Activated effector memory CD4-positive, alpha-beta T cell treated with Interleukin-2 at 50 U/mL for 16 hours (primary cell): Measurements from ENCODE around the gene NANOS2.
A peak's percentile ranks its signal among the peaks of the same experiment; 100 is the strongest.
"Not testable (repeated sequence)": the region's sequence is repeated elsewhere in the genome, so short reads cannot be mapped to it uniquely, and the experiment has no call there.

Source experiments
- DNase-seq: peaks from one replicate; pipeline ENCODE4 v3.0.0-alpha.2; 2020

NANOS2 gene

GRCh38 chr19:45873219-45873772, 41.3 kb downstream of the NANOS2 start:
- DNase-seq: no peak

GRCh38 chr19:45872095-45872919, 42.3 kb downstream of the NANOS2 start:
- no peak for DNase-seq

GRCh38 chr19:45870798-45871197, 43.8 kb downstream of the NANOS2 start:
- DNase-seq: no peak

- not testable (repeated sequence) for DNase-seq
Observed at GRCh38 chr19:45867241-45867640, 47.3 kb downstream of the NANOS2 start.

GRCh38 chr19:45866400-45867176, 48.0 kb downstream of the NANOS2 start:
- DNase-seq: no peak

GRCh38 chr19:45865269-45865948, 49.2 kb downstream of the NANOS2 start:
- DNase-seq: no peak

GRCh38 chr19:45864629-45865082, 49.9 kb downstream of the NANOS2 start:
- no peak for DNase-seq

- DNase-seq: peak; percentile 48
Observed at GRCh38 chr19:45863840-45864628, 50.5 kb downstream of the NANOS2 start, which contains the start of gene FOXA3. TSS of gene FOXA3 (plus strand) at chr19:45864326. CDS start at chr19:45864457, 131 bp downstream.

- no peak for DNase-seq
Observed at GRCh38 chr19:45863335-45863839, 51.2 kb downstream of the NANOS2 start.
